Dendritic cell treated with granulocyte-macrophage colony-stimulating factor and Interleukin-4, amounts not matched to agents 40 ng/mL and 50 ng/mL, for 4 days (primary cell): ENCODE measurements around the gene OR6C6.
"Not testable (repeated sequence)": the region's sequence is repeated elsewhere in the genome, so short reads cannot be mapped to it uniquely, and the experiment has no call there.

Experiments used
- H3K27ac Mint-ChIP-seq: one replicate; pipeline ENCODE4 v1.8.0; 2022; ENCODE audit warnings: mild to moderate bottlenecking, mixed read lengths
- H3K27me3 Mint-ChIP-seq: one replicate; pipeline ENCODE4 v1.8.0; 2022; ENCODE audit warnings: mild to moderate bottlenecking, mixed read lengths
- H3K36me3 Mint-ChIP-seq: one replicate; pipeline ENCODE4 v1.8.0; 2022; ENCODE audit warnings: low read depth, mixed read lengths
- H3K4me1 Mint-ChIP-seq: one replicate; pipeline ENCODE4 v1.8.0; 2022; ENCODE audit warnings: low read depth, mixed read lengths
- H3K4me3 Mint-ChIP-seq: one replicate; pipeline ENCODE4 v1.8.0; 2022; ENCODE audit warnings: mild to moderate bottlenecking, moderate library complexity, mixed read lengths
- H3K9me3 Mint-ChIP-seq: one replicate; pipeline ENCODE4 v1.8.0; 2022; ENCODE audit warnings: mixed read lengths
- intact Hi-C: fragments of 100-400 bp; cut with micrococcal nuclease; formaldehyde crosslinking; loops from one replicate; pipeline ENCODE4 v1.15.0; 2022

Gene OR6C6

DNA sequence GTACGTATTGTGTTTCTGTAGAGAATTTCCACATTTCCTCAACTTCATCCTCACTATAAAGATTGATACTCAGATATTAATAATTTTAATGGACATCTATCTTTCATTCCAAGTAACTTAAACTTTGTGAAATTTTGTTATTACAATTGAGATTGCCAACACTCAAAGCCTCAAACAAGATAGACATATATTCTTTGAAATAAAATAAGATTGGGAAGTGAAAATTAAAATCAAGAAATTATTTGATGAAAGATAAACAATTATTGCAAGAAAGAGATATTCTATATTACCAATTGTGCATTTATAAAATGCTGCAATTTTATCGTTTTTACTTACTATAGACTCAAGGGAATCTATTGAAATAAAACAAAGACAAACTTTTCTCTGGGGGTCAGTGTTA lies at the start of gene OR6C6:
TSS of gene OR6C6 (minus strand) at position 101 of the 400 bp plus-strand sequence. CDS start 1,337 bp downstream, outside the sequence.
- Mint-ChIP-seq H3K4me3 (no peak within 1 kb of the TSS), H3K9me3 (no peaks in the 10 kb centered on the region), H3K4me1 (no peaks in the 10 kb centered on the region), H3K27ac (no peak within 1 kb of the TSS), H3K27me3 (peaks cover 2% of the 10 kb centered on the region), H3K36me3 (no peaks in the 10 kb centered on the region)
- intact Hi-C loops, result no loop called here

- H3K9me3 Mint-ChIP-seq, result no peaks in the 10 kb centered on the region
- H3K27ac Mint-ChIP-seq, result no peak overlapping the region
- H3K4me1 Mint-ChIP-seq, result no peaks in the 10 kb centered on the region
- H3K4me3 Mint-ChIP-seq, result no peak overlapping the region
- intact Hi-C loops, result no loop called here
- no peaks in the 10 kb centered on the region for H3K36me3 Mint-ChIP-seq
- H3K27me3 Mint-ChIP-seq, result peaks cover 7% of the 10 kb centered on the region
Measured at GRCh38 chr12:55336002-55336401, 39.6 kb upstream of the OR6C6 start.

DNA sequence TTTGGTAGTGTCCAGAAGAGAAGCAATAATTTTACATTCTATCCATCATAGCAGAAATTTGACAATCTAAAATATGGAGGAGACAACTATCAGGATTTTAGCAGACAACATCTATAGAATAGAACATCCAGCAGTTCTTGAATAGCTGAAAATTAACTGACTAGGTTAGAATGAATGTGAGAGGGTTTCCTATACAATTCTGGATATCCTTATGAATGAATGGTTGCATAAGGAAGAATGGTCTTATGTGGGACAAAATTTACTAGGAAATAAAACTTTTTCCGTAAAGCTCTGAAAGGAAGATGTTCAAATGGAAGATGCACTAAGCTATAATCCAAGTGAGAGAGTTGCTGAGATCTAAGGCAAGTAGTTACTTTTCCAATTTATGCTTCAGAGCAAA lies 34.1 kb upstream of the OR6C6 start, which contains the start of gene OR6C3:
TSS of gene OR6C3 (plus strand) at position 301 of the 400 bp plus-strand sequence. CDS start 955 bp downstream, outside the sequence.
- no peaks in the 10 kb centered on the region for H3K27me3 Mint-ChIP-seq
- no peaks in the 10 kb centered on the region for H3K9me3 Mint-ChIP-seq
- intact Hi-C loops, result no loop called here
- H3K27ac Mint-ChIP-seq, result no peak within 1 kb of the TSS
- no peak within 1 kb of the TSS for H3K4me3 Mint-ChIP-seq
- no peaks in the 10 kb centered on the region for H3K36me3 Mint-ChIP-seq
- no peaks in the 10 kb centered on the region for H3K4me1 Mint-ChIP-seq

- H3K27ac Mint-ChIP-seq, H3K4me1 Mint-ChIP-seq, intact Hi-C loops, H3K36me3 Mint-ChIP-seq, H3K4me3 Mint-ChIP-seq, H3K9me3 Mint-ChIP-seq, H3K27me3 Mint-ChIP-seq: not testable (repeated sequence)
Measured at GRCh38 chr12:55325801-55326200, 29.4 kb upstream of the OR6C6 start.

DNA sequence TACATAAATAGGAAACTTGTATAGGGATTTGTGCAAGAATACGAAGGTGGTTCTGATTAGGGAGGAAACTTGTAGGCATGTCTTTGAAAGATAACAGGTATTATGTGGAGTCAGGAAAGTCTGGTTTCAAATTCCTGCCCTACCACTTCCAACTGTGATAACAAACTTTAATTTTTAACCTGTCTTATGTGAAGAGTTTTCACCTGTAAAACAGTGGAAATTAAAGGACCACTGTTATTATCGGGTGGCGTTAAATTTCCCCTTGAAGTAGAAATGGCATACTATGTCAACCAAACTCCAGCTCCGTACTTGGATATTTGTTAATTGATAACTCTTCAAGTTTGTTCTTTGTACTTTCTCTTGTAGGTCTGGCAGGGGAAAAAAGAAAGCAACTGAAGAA lies 23.8 kb upstream of the OR6C6 start:
- H3K27me3 Mint-ChIP-seq, result peaks cover 6% of the 10 kb centered on the region
- H3K27ac Mint-ChIP-seq, result no peak overlapping the region
- H3K36me3 Mint-ChIP-seq, result no peaks in the 10 kb centered on the region
- H3K9me3 Mint-ChIP-seq, result no peaks in the 10 kb centered on the region
- H3K4me1 Mint-ChIP-seq, result no peaks in the 10 kb centered on the region
- intact Hi-C loops, result no loop called here
- no peak overlapping the region for H3K4me3 Mint-ChIP-seq

GRCh38 chr12:55314043-55314442 lies 17.7 kb upstream of the OR6C6 start, which contains the start of gene OR6C1:
Gene OR6C1 (plus strand): TSS chr12:55314343. CDS start chr12:55320600, 6,257 bp downstream.
- Mint-ChIP-seq H3K9me3 (no peaks in the 10 kb centered on the region), H3K4me1 (no peaks in the 10 kb centered on the region), H3K27ac (no peak within 1 kb of the TSS), H3K4me3 (no peak within 1 kb of the TSS), H3K36me3 (no peaks in the 10 kb centered on the region), H3K27me3 (peaks cover 2% of the 10 kb centered on the region)
- intact Hi-C loops, result no loop called here

DNA sequence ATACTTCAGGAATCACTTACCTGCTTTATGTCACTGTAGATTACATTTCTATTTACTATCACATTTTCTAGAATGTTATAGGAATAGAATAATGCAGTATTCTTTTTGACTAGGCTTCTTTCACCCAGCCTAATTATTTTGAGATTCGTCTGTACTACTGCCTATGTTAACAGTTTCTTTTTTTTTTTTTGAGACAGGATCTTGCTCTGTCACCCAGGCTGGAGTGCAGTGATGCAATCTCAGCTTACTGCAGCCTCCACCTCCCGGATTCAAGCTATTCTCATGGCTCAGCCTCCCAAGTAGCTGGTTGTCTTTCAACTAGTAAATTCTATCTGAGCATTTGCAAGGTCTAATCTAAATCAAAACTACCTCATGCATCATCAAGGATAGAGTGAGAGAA lies 6.4 kb downstream of the OR6C6 start:
- no peak overlapping the region for H3K27ac Mint-ChIP-seq

GRCh38 chr12:55280991-55281390 lies 15.4 kb downstream of the OR6C6 start:
- H3K27me3 Mint-ChIP-seq, result peaks cover 8% of the 10 kb centered on the region
- H3K4me3 Mint-ChIP-seq, result no peak overlapping the region

More for the DNA sequence above, 6.4 kb downstream of the OR6C6 start:
- H3K4me3 Mint-ChIP-seq, result no peak overlapping the region
- no peaks in the 10 kb centered on the region for H3K4me1 Mint-ChIP-seq
- peaks cover 2% of the 10 kb centered on the region for H3K27me3 Mint-ChIP-seq
- intact Hi-C loops, result no loop called here
- no peaks in the 10 kb centered on the region for H3K9me3 Mint-ChIP-seq
- H3K36me3 Mint-ChIP-seq, result no peaks in the 10 kb centered on the region

GRCh38 chr12:55258303-55258702 lies 38.1 kb downstream of the OR6C6 start:
- Mint-ChIP-seq H3K9me3 (no peaks in the 10 kb centered on the region), H3K4me3 (no peak overlapping the region), H3K27me3 (peaks cover 6% of the 10 kb centered on the region)

More at GRCh38 chr12:55280991-55281390, 15.4 kb downstream of the OR6C6 start:
- Mint-ChIP-seq H3K4me1 (no peaks in the 10 kb centered on the region), H3K27ac (no peak overlapping the region), H3K9me3 (no peaks in the 10 kb centered on the region), H3K36me3 (no peaks in the 10 kb centered on the region)
- intact Hi-C loops, result no loop called here

GRCh38 chr12:55256831-55257230 lies 39.5 kb downstream of the OR6C6 start:
- H3K27me3 Mint-ChIP-seq, result peaks cover 4% of the 10 kb centered on the region
- H3K36me3 Mint-ChIP-seq, result no peaks in the 10 kb centered on the region
- intact Hi-C loops, result no loop called here
- no peaks in the 10 kb centered on the region for H3K4me1 Mint-ChIP-seq
- no peaks in the 10 kb centered on the region for H3K9me3 Mint-ChIP-seq
- no peak overlapping the region for H3K4me3 Mint-ChIP-seq
- no peak overlapping the region for H3K27ac Mint-ChIP-seq

More at GRCh38 chr12:55258303-55258702, 38.1 kb downstream of the OR6C6 start:
- Mint-ChIP-seq H3K36me3 (no peaks in the 10 kb centered on the region), H3K27ac (no peak overlapping the region), H3K4me1 (no peaks in the 10 kb centered on the region)
- intact Hi-C loops, result no loop called here

DNA sequence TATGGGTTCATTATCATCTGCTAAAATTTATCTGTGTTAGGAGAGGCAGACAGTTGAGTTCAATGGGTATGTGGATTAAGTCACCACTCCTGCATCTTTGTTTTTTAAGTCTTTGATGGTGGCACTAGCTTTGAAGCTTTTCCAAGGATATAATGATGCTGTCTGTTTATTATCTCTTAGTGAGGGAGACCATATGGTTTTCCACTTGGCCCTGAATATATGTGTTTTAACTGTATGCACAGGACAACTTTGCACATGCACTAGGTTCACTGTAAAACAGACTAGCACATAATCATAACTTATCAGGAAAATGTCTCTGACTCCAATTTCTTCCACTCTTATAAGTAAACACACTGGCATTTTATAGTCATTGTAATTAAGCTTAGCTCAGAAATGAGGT lies 43.1 kb downstream of the OR6C6 start:
- intact Hi-C loops, result no loop called here
- Mint-ChIP-seq H3K9me3 (no peaks in the 10 kb centered on the region), H3K4me3 (no peak overlapping the region), H3K27me3 (peaks cover 7% of the 10 kb centered on the region), H3K27ac (no peak overlapping the region), H3K4me1 (no peaks in the 10 kb centered on the region), H3K36me3 (no peaks in the 10 kb centered on the region)

- Mint-ChIP-seq H3K27me3 (peaks cover 16% of the 10 kb centered on the region), H3K27ac (no peak overlapping the region), H3K36me3 (no peaks in the 10 kb centered on the region), H3K4me3 (no peak overlapping the region), H3K4me1 (no peaks in the 10 kb centered on the region), H3K9me3 (no peaks in the 10 kb centered on the region)
- intact Hi-C loops, result no loop called here
Measured at GRCh38 chr12:55250944-55251343, 45.4 kb downstream of the OR6C6 start.

- no peaks in the 10 kb centered on the region for H3K9me3 Mint-ChIP-seq
- H3K27ac Mint-ChIP-seq, result no peak overlapping the region
- no peak overlapping the region for H3K4me3 Mint-ChIP-seq
- intact Hi-C loops, result no loop called here
- H3K4me1 Mint-ChIP-seq, result no peaks in the 10 kb centered on the region
- no peaks in the 10 kb centered on the region for H3K36me3 Mint-ChIP-seq
- peaks cover 14% of the 10 kb centered on the region for H3K27me3 Mint-ChIP-seq
Measured at GRCh38 chr12:55246159-55246558, 50.2 kb downstream of the OR6C6 start.

- Mint-ChIP-seq H3K27me3 (peaks cover 11% of the 10 kb centered on the region), H3K4me1 (no peaks in the 10 kb centered on the region), H3K27ac (no peak within 1 kb of the TSS), H3K9me3 (no peaks in the 10 kb centered on the region), H3K4me3 (no peak within 1 kb of the TSS), H3K36me3 (no peaks in the 10 kb centered on the region)
- intact Hi-C loops, result no loop called here
Measured at GRCh38 chr12:55244309-55244708, 52.1 kb downstream of the OR6C6 start, which contains the start of gene OR6C74. Gene OR6C74 (plus strand): TSS chr12:55244609. CDS start chr12:55247288, 2,679 bp downstream.
